Kidney capillary endothelial cell (primary cell): ENCODE results near the gene DHCR24.

Experiments used
- DNase-seq: peaks from one replicate; pipeline ENCODE4 v3.0.0-alpha.2; 2018; ENCODE audit warnings: low spot score

DHCR24 gene

GRCh38 chr1:54864460-54865208, 22.4 kb downstream of the DHCR24 start:
- DNase-seq, result no peak

GRCh38 chr1:54863267-54863665, 23.7 kb downstream of the DHCR24 start:
- DNase-seq, result no peak

- no peak for DNase-seq
These were observed 25.8 kb downstream of the DHCR24 start for GRCh38 chr1:54861070-54861761.

GRCh38 chr1:54859700-54860391, 27.1 kb downstream of the DHCR24 start:
- no peak for DNase-seq

- no peak for DNase-seq
These were observed 29.0 kb downstream of the DHCR24 start for GRCh38 chr1:54857746-54858561.

- DNase-seq, result no peak
These were observed 29.9 kb downstream of the DHCR24 start for GRCh38 chr1:54857141-54857540.

- DNase-seq, result no peak
These were observed 32.5 kb downstream of the DHCR24 start for GRCh38 chr1:54854381-54855020.

- DNase-seq, result no peak
These were observed 33.1 kb downstream of the DHCR24 start for GRCh38 chr1:54853793-54854370.

- DNase-seq, result no peak
These were observed 33.8 kb downstream of the DHCR24 start for GRCh38 chr1:54853096-54853792.

GRCh38 chr1:54851936-54852524, 35.0 kb downstream of the DHCR24 start:
- DNase-seq, result no peak

GRCh38 chr1:54851406-54851805, 35.6 kb downstream of the DHCR24 start:
- no peak for DNase-seq

GRCh38 chr1:54850737-54851136, 36.3 kb downstream of the DHCR24 start:
- DNase-seq, result no peak

GRCh38 chr1:54850069-54850730, 36.8 kb downstream of the DHCR24 start:
- DNase-seq, result no peak

- no peak for DNase-seq
These were observed 37.6 kb downstream of the DHCR24 start for GRCh38 chr1:54849219-54850068.

- DNase-seq, result no peak
These were observed 38.7 kb downstream of the DHCR24 start for GRCh38 chr1:54848134-54848948.

GRCh38 chr1:54846716-54847284, 40.2 kb downstream of the DHCR24 start:
- DNase-seq, result no peak

- no peak for DNase-seq
These were observed 40.7 kb downstream of the DHCR24 start for GRCh38 chr1:54846301-54846700.

GRCh38 chr1:54845772-54846171, 41.2 kb downstream of the DHCR24 start:
- no peak for DNase-seq
